GM21825 (cell line): ENCODE results near the gene ABCC3.

ENCODE experiments used
- ATAC-seq: cut with Tn5 transposase; IDR thresholded peaks from one replicate; pipeline ENCODE4 v1.9.1; 2021; ENCODE audit warnings: mild to moderate bottlenecking, moderate library complexity; ENCODE audit not compliant: unreplicated experiment

The ABCC3 gene

DNA sequence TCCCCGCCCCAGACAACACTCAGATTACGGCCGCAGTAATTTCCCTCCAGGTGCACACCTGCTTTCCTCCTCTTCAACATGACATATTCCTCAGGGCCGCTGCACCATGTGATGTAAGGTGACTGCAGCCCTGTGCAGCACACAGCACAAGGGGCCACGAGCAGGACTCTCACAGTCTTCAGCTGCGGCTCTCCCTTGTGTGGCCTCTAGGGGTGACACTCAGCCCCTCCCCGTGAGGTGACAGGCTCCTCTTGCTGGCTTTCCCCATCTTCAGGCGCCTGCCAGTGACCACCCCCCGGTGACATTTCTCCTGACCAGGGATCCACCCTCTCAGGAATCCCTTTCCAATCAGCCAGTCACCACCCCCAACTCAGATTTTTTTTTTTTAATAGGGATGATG lies 31.3 kb upstream of the ABCC3 start:
- no peak for ATAC-seq

DNA sequence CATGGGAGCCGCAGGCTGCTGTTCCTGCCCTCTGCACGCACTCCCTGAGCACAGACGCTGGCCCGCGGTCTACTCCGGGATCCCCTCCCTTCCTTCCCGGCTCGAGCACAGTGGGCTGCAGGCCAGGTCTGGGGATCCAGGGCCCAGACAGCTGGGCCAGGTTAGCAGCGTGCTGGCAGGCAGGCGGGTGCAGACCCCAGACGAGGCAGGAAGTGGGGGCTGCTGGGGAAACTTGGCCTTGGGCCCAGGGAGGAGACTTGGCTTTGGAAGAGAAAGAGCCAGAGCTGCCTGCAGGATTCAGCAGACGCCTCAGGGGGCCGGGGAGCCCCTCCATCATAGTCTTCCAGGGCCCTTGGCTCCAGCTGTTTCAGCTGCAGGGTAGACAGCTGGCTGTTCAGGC lies 30.2 kb upstream of the ABCC3 start:
- ATAC-seq: no peak

DNA sequence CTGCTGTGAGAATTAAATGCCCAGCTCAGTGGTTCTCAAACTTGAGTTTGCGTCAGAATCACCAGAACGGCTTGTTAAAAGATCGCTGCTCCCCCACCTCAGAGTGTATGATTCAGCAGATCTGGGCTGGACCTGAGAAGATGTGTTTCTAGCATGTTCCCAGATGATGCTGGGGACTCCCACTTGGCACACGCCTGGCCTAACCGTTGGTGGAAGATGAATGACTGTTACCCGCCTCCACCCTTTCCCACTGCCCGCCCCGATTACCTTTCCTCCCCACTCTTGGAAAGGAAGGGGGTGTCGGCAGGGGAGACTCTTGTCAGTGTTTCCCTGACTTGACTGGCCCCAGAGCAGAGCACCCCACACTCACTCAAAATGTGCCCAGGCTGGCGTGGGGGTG lies 29.3 kb upstream of the ABCC3 start:
- no peak for ATAC-seq

DNA sequence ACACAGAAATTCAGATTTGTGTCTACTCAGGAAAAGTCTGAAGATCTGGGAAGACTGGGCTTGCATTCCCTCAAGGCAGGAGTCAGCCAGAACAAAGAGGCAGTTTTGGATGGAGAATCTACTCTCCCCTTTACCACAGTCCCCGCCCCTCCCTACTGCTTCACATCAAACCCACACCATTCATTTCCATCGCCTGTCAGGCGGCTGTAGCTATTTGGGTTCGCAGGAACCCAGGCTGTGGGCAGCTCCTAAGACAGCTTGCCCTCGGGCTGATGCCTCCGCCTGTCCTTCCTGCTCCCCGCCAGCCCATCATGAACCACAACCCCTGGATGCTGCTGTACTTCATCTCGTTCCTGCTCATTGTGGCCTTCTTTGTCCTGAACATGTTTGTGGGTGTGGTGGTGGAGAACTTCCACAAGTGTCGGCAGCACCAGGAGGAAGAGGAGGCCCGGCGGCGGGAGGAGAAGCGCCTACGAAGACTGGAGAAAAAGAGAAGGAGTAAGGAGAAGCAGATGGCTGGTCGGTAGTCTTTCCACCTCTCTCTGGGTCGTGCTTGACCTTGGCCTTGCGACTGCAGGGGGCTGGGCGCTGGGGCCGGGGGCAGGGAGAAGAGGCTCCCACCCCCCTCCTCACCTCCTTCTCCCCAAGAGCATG lies 27.0 kb upstream of the ABCC3 start:
- ATAC-seq: no peak

DNA sequence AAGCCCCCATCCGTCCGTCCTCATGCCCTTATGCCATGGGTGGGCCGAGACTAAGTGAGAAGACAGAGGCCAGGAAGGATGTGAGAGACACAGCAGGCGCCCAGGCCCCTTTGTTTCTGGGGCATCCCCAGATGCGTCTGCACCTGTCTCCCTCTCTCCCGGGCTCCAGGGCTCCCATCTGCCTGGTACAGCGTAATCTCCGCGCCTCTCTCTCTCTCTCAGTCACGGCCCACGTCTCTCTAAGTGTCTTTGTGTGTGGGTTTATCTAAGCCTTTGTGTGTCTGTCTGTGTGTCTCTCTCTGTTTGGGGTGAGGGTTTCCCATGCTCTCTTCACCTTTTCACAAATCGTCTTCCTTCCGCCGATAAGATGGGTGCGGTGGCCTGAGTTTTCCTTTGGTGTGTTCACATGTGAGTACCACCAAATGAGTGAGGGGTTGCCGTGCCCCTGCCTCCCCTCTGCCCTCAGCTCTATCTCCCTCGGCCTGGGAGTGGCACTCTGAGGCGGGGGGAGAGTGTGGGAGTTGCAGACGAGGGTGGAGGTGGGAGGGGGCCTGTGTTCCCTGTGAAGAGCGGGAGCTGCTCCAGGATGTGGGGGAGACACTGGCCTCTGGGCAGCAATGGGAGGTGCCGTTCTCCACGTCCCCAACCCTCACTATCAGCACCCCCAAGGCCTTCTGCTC lies 25.8 kb upstream of the ABCC3 start:
- no peak for ATAC-seq

DNA sequence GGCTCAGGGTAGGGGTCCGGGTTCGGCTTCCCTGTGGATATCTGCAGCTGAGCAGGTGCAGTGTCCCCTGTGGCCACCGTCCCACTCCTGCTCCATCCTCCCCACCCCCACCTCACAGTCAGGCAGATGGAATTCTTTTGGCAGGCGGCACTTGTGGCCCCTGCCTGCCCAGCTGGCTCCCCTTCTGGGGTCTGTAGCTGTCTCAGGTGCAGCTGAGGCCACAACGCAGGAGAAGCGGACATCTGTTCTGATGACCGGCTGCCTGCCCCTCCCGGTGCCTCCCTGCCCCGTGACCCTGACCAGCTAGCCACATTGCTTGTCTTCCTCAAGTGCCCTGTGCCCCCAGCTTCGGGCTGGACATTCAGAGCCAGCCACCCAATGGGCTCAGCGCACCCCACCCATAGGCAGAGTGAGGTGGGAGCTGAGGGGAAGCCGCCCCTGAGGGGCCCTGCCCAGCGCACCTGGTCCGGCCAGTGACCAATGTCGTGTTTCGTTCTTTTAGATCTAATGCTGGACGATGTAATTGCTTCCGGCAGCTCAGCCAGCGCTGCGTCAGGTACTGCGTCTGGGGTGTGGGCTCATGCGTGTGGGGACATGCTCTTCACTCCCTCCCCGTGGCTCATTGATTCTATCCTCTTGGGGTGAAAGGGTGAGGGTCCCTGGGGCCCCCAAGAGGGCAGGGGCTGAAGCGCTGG lies 25.2 kb upstream of the ABCC3 start:
- ATAC-seq: no peak

DNA sequence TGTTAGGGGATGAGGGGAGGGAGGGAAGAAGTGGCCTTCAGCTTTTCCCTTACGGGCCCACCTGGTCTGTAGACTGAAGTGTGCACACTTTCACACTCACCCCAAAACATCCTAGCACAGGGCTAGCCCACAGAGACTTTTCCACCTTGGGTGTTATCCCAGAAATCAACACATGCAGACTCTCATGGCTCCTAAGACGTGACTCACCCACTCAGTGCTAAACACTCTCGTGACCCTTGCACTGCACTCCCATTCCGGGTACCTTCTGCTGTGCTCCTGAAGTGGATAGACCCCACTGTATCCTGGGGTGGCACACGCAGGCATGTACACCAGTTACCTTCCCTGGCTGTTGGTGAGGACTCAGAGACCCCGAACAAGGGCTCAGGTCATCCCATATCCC lies 23.0 kb upstream of the ABCC3 start:
- ATAC-seq: no peak

DNA sequence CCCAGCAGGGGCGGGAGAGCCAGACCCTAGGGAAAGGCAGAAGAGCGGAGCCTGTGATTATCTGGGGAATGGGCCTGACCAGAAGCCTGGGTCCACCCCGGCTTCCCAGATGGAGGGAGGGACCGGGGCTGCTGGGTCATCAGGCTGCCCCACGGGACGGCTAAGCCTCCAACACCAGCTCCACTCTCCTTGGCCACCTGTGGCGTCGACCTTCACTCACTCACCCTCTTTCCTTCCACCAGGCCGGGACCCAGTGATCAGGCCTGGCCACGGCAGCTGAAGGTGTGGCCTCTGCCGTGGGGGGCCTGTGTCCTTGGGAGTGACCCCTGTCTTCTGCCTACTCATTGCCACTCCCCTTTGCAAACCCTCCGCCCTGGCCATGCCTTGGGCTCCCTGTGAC lies 22.4 kb upstream of the ABCC3 start:
- ATAC-seq: no peak

DNA sequence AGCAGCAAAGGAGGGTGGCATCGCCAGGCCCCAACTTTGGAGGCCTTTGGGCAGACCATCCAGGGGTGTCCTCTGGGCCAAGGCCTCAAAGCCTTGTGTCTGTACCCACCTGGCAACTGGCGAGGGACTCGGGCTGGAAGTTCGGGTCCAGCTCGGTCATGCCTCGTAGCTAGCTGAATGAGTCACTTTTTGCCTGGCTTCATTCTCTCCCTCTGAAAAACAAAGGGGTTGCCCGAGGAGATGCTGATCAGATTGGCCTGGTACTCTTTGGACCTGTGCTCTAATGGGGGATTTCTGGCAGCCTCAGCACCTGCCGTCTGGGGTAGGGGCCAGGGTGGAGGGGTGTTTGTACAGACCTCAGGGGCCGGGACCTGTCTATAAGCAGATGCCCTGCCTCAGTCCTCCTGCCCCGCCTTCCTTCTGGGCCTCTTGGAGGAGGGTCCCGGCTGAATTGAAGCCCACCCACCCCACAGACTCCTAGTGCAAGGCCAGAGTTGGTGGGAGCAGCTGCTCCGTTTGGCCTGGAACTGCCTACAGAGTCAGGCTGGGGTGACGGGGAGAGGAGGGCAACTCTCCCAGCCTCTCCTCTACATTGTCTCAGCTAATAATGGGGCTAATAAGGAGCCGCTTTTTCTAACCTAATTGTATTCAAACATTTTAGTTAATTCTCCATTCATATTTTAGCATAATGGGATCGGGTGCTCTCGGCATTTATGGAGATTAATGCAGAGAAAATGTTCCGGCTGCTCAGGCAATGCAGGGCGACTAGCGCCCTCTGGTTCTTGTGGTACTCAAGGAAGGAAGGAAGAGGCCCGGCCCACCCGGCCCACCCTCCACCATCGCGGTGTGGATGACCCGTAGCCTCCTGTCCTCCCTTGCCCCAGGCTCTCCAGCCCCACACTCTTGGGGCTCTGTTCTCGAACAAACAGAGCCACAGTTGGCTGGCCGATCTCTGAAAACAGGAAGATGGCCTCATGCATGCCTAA lies 21.4 kb upstream of the ABCC3 start:
- no peak for ATAC-seq

DNA sequence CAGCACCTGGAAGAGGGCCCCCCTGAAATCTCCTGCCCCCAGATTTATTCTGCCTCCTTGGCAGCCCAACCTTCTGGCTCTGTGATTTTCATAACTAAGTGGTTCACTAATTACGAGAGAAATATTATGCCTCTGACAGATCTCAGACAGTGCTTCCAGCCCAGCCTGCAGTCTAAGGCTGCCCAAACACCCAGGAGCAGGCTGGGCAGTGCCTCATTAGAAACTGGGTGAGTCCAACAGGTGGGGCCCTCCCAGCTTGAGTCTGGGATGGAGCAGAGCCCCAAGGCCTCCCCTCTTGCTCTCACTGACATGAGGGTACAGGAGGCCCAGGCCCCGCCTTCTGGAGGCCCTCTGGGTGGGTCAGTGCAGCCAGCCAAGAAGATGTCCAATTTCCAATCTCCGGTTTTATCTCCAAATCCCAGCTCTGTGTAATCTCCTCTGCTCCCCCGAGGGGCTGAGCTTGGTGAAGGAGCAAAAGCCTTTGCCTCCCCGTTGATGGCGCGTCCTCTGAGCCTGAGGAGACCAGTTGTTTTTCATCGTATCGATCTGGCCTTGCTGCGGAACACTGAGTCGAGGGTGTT lies 20.1 kb upstream of the ABCC3 start:
- no peak for ATAC-seq

DNA sequence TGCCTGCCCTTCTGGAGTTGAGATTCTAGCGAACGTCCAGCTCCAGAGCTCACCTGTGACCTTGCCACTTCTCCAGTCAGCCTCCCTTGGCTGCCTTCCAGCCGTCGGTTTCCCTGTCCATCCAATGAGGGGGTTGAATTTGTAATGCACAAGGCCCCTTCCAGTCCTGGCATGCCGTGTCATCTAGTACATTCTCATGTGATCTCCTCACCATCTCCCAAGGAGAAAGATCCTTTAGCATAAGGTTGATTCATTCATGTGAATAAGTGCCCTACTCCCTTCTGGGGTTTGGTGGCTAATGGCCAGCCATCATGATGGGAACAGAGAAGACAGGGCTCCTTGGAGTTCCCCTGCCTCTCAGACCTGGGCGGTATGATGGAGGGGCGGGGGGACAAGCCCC lies 18.9 kb upstream of the ABCC3 start:
- no peak for ATAC-seq

DNA sequence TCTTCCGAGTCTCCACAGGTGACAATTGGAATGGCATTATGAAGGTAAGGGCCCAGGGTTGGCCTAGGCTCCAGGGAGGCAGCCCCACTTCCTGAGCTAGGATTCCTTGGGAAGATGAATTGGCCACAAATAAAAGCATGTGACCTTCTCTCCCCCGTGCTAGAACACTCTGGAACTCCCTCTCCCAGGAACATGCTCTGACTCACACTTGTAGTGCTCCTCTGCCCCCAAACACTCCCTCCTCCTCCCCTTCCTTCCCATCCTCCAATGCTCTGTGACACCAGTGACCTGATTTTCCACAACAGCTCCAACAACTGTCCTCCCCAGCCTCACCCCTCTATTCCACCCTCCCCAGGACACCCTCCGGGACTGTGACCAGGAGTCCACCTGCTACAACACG lies 16.4 kb upstream of the ABCC3 start:
- ATAC-seq: no peak

DNA sequence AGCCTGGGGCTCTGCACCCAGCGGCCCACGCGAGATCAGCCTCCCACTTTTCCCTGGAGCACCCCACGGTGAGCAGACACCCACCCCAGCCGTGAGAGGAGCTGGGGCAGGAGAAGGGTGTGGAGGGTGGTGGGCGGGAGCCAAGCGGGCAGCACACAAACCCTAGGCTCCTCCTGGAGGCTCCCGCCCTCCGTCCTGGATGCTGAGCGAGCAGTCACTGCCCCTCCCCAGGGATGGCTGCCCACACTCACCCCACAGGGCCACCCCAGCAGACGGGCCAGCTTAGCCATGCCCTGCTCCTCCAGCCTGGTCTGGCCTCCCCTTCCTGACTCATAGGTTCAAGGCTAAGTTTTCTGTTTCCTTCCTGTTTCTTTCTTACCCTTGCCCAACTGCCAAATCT lies 15.7 kb upstream of the ABCC3 start:
- no peak for ATAC-seq

DNA sequence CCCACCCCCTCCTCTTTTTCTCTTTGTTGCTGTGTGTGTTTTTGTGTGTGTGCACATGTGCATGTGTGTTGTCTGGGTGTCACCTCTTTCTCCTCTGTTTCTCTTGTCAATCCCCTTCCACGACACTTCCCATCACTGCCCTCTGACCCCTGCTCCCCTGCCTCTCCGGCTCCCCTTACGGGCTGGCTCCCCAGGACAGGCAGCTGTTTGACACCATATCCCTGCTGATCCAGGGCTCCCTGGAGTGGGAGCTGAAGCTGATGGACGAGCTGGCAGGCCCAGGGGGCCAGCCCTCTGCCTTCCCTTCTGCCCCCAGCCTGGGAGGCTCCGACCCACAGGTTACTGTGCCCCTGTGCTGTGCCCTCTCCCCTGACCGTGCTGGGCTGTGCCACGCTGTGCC lies 15.2 kb upstream of the ABCC3 start:
- no peak for ATAC-seq

DNA sequence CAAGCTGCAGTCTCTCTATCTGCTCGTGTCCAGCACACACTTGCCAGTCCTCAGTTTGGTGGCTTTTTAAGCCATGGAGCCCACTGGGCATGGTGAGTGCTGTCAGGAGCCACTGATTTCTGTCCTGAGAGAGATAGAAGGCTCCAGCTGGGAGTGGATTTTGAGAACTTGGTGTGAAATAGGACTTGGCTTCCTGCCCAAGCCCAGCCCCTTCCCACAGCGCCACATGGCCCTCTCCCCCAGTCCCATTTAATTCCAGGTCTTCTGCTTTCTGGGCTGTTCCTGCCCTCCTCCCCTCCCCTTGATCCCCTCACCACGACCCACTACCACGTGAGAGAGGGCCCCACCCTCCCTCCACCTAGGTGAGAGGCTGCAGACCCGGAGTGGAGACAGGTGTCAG lies 14.4 kb upstream of the ABCC3 start:
- no peak for ATAC-seq

DNA sequence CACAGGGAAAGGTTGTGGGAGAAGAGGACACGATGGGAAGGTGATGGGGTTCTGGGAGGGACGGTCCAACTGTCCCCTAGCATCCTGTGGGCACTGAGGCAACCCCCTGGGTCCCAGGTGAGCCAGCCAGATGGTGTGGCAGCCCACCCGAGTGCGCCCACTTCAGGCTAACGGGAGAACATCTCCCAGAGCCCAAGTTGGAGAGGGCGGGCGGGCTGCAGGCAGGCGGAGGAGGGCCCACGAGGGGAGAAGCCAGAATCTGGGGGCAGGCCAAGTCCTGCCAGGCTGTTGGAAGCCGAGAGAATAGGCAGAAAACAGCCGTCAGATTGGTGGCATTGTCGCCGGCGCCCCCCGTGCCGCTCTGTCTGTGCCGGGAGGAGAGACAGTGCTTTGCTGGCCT lies 13.8 kb upstream of the ABCC3 start:
- no peak for ATAC-seq

DNA sequence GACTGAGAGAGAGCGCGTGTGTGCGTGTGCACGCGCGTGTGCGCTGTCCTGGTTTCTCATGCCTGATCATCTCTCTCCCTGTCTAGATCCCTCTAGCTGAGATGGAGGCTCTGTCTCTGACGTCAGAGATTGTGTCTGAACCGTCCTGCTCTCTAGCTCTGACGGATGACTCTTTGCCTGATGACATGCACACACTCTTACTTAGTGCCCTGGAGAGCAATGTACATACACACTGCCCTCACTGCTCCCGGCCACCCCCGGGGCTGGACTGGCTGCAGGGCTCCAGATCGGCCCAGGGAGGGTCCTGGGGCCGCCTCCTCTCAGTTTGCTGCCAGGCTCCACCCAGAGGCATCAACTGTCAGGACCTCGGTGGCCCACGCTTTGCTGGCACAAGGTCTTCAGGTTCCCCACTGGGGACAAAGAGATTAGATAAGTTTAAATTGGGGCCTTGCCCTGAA lies 13.1 kb upstream of the ABCC3 start:
- ATAC-seq: no peak

DNA sequence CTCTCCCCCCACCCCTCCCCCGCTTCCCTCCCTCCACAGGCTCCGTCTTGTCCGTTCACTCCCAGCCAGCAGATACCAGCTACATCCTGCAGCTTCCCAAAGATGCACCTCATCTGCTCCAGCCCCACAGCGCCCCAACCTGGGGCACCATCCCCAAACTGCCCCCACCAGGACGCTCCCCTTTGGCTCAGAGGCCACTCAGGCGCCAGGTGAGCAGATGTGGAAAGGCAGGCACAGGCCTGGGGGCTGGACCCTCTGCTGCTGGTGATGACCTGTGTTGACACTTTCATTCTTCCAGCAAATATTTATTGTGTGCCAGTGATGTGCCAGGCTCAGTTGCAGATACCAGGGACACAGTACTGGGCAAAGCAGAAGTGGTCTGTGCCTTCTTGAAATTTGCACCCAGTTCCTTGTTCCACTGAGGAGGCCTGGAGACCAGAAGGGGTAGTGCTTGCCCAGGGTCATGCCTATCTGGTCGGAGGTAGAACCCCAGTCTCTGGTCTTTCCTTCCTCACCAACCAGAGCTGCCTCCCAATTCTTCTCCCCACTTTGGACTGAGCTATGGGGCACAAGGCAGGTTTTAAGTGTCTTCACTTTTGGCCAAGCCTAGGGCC lies 10.3 kb upstream of the ABCC3 start:
- no peak for ATAC-seq

DNA sequence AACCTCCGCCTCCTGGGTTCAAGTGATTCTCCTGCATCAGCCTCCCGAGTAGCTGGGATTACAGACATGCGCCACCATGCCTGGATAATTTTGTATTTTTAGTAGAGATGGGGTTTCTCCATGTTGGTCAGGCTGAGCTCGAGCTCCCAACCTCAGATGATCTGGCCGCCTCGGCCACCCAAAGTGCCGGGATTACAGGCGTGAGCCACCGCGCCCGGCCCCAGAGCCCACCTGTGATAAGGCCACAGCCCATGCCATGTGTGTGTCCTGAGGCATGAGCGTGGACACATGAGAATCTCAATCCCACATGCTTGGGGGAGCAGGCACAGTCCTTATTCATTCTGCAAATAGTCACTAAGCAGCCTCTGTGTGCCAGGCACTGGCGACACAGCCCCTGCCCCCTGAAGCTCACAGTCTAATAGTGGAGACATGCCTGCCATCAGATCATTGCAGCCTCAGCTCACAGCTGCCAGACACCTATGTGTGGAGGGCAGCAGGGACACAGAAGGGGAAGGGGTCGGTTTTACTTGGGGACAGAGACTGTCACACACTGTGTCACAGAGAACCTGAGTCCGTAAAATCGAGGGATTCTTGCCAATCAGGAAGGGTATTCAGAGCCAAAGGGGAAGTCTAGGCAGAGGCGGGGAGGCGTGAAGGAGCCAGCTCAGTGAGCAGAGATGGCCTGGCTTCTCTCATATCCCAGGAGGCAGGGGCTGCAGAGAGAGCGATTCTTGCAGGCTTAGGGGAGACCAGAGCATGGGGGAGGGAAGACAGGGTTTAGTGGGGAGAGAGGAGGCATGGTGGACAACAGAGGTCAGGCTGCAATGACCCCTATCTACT lies 9.4 kb upstream of the ABCC3 start:
- ATAC-seq: no peak
